SKM-1 treated with dmso at 0.1 percent for 144 hours (cell line): Measurements from ENCODE around the gene TFR2.
"Not testable (repeated sequence)": the region's sequence is repeated elsewhere in the genome, so short reads cannot be mapped to it uniquely, and the experiment has no call there.

Source experiments
- DNase-seq: peaks from one replicate; lab custom pipeline; 2025; ENCODE audit not compliant: unreplicated experiment; lab: John Stamatoyannopoulos, UW

The TFR2 gene

GRCh38 chr7:100678291-100678984 lies 37.1 kb upstream of the TFR2 start:
- DNase-seq, result no peak

- no peak for DNase-seq
Measured at GRCh38 chr7:100677308-100678267, 36.2 kb upstream of the TFR2 start.

GRCh38 chr7:100676501-100677306 lies 35.4 kb upstream of the TFR2 start:
- DNase-seq, result no peak

GRCh38 chr7:100675581-100676350 lies 34.4 kb upstream of the TFR2 start:
- DNase-seq, result no peak

- no peak for DNase-seq
Measured at GRCh38 chr7:100675105-100675451, 33.7 kb upstream of the TFR2 start.

GRCh38 chr7:100674411-100675104 lies 33.2 kb upstream of the TFR2 start:
- no peak for DNase-seq

GRCh38 chr7:100673942-100674410 lies 32.6 kb upstream of the TFR2 start:
- DNase-seq, result peak; percentile 52

GRCh38 chr7:100673302-100673941 lies 32.1 kb upstream of the TFR2 start, which contains the start of gene GNB2:
GNB2 (plus strand) TSS chr7:100673740; CDS start chr7:100676266, 2,526 bp downstream.
- DNase-seq, result peak; percentile 95

- DNase-seq, result no peak
Measured at GRCh38 chr7:100671353-100672327, 30.3 kb upstream of the TFR2 start.

- peak; percentile 29 for DNase-seq
Measured at GRCh38 chr7:100670074-100670473, 28.7 kb upstream of the TFR2 start.

- DNase-seq, result not testable (repeated sequence)
Measured at GRCh38 chr7:100669106-100669505, 27.8 kb upstream of the TFR2 start.

GRCh38 chr7:100668069-100668449 lies 26.7 kb upstream of the TFR2 start:
- no peak for DNase-seq

- no peak for DNase-seq
Measured at GRCh38 chr7:100667331-100668068, 26.1 kb upstream of the TFR2 start.

- DNase-seq, result no peak
Measured at GRCh38 chr7:100665168-100665726, 23.9 kb upstream of the TFR2 start.

GRCh38 chr7:100662194-100662776 lies 20.9 kb upstream of the TFR2 start:
- DNase-seq, result not testable (repeated sequence)

- DNase-seq, result no peak
Measured at GRCh38 chr7:100655908-100656674, 14.7 kb upstream of the TFR2 start, which contains the start of gene ACTL6B. ACTL6B (minus strand) TSS chr7:100656448; CDS start chr7:100656354, 94 bp downstream.
